Activated T-cell treated with anti-CD3 and anti-CD28 coated beads, Interleukin-2, amount 50 U/mL, for 72 hours (primary cell): ENCODE measurements around the gene NOXA1. TPM values are rescaled to one million over a fixed set of nuclear protein-coding genes. Genes with fewer than 3 reads are reported as not detected.

Experiments
- ATAC-seq, 2 donors: fragments of 150-1000 bp; cut with Tn5 transposase; replicated peaks in 1 of 2; 2 replicates each; pipeline ENCODE4 v1.10.0; 2021; ENCODE audit warnings: moderate library complexity in 2 of 2, mild to moderate bottlenecking in 1 of 2
- DNase-seq, 2 donors: peaks; one replicate each; pipeline ENCODE4 v3.0.0; 2021 to 2022; ENCODE audit warnings: mixed read lengths in 1 of 2
- H3K27ac Mint-ChIP-seq: one replicate; pipeline ENCODE4 v1.8.0; 2022; ENCODE audit warnings: mild to moderate bottlenecking, moderate library complexity, mixed read lengths
- H3K27me3 Mint-ChIP-seq: one replicate; pipeline ENCODE4 v1.8.0; 2022; ENCODE audit warnings: low read depth, mixed read lengths
- H3K36me3 Mint-ChIP-seq, 2 donors: one replicate each; pipeline ENCODE4 v1.8.0; 2022; ENCODE audit warnings: mixed read lengths in 2 of 2, mild to moderate bottlenecking in 1 of 2; ENCODE audit not compliant: insufficient read depth in 2 of 2
- H3K4me1 Mint-ChIP-seq: one replicate; pipeline ENCODE4 v1.8.0; 2022; ENCODE audit warnings: low read depth, mixed read lengths
- H3K4me3 Mint-ChIP-seq, 2 donors: one replicate each; pipeline ENCODE4 v1.8.0; 2022; ENCODE audit warnings: mild to moderate bottlenecking in 2 of 2, mixed read lengths in 2 of 2, moderate library complexity in 2 of 2
- H3K9me3 Mint-ChIP-seq, 2 donors: one replicate each; pipeline ENCODE4 v1.8.0; 2022; ENCODE audit warnings: mixed read lengths in 2 of 2
- total RNA-seq, 2 donors: library from RNA; stranded (reverse); gene quantifications; one replicate each; pipeline ENCODE4 v1.2.3, GENCODE V29; 2022

NOXA1 gene
- total RNA-seq, 2 donors from 2014 or later, result 1.4 to 1.8 TPM

- Mint-ChIP-seq H3K27me3 (no peaks in the 10 kb centered on the region), H3K4me1 (peaks cover 41% of the 10 kb centered on the region), H3K9me3 (no peaks in the 10 kb centered on the region), H3K27ac (no peak overlapping the region), H3K4me3 (peak overlapping the region in 1 of 2 donors; percentile 18), H3K36me3 (peaks cover 0 to 2% of the 10 kb centered on the region in 2 donors)
- ATAC-seq, result no peak
- no peak for DNase-seq
Measured at GRCh38 chr9:137456864-137457405, 33.7 kb downstream of the NOXA1 start.

- Mint-ChIP-seq H3K4me3 (peak overlapping the region; percentile 46 to 50), H3K27me3 (no peaks in the 10 kb centered on the region), H3K27ac (no peak overlapping the region), H3K9me3 (no peaks in the 10 kb centered on the region), H3K4me1 (peaks cover 35% of the 10 kb centered on the region), H3K36me3 (no peaks in the 10 kb centered on the region)
- DNase-seq (no peak), ATAC-seq (no peak)
Measured at GRCh38 chr9:137457406-137458193, 34.4 kb downstream of the NOXA1 start.

GRCh38 chr9:137458194-137459151, 35.3 kb downstream of the NOXA1 start:
- Mint-ChIP-seq H3K4me1 (peaks cover 35% of the 10 kb centered on the region), H3K9me3 (no peaks in the 10 kb centered on the region), H3K36me3 (no peaks in the 10 kb centered on the region), H3K27ac (no peak overlapping the region), H3K4me3 (peak overlapping the region in 1 of 2 donors; percentile 54), H3K27me3 (no peaks in the 10 kb centered on the region)
- ATAC-seq (peak; percentile 26 to 28), DNase-seq (peak in 1 of 2 donors; percentile 41)

GRCh38 chr9:137459152-137459600, 36.0 kb downstream of the NOXA1 start, which contains the start of gene NSMF:
TSS of gene NSMF (minus strand) at chr9:137459334. CDS start at chr9:137459102, 232 bp downstream.
- Mint-ChIP-seq H3K27me3 (no peaks in the 10 kb centered on the region), H3K27ac (no peak within 1 kb of the TSS), H3K9me3 (no peaks in the 10 kb centered on the region), H3K4me3 (peak within 1 kb of the TSS; percentile 69 to 70), H3K4me1 (peaks cover 35% of the 10 kb centered on the region), H3K36me3 (no peaks in the 10 kb centered on the region)
- peak; percentile 80 to 81 for ATAC-seq
- peak; percentile 96 to 99 for DNase-seq

GRCh38 chr9:137459601-137460362, 36.6 kb downstream of the NOXA1 start:
- DNase-seq, result no peak
- Mint-ChIP-seq H3K27ac (no peak overlapping the region), H3K9me3 (no peaks in the 10 kb centered on the region)

GRCh38 chr9:137460363-137461315, 37.4 kb downstream of the NOXA1 start:
- H3K36me3 Mint-ChIP-seq, result no peaks in the 10 kb centered on the region
- no peaks in the 10 kb centered on the region for H3K9me3 Mint-ChIP-seq
- no peaks in the 10 kb centered on the region for H3K27me3 Mint-ChIP-seq
- no peak for ATAC-seq
- peak overlapping the region; percentile 47 to 70 for H3K4me3 Mint-ChIP-seq
- peaks cover 28% of the 10 kb centered on the region for H3K4me1 Mint-ChIP-seq
- no peak for DNase-seq
- H3K27ac Mint-ChIP-seq, result no peak overlapping the region

More at GRCh38 chr9:137459601-137460362, 36.6 kb downstream of the NOXA1 start:
- no peak for ATAC-seq
- H3K4me3 Mint-ChIP-seq, result peak overlapping the region; percentile 69 to 70
- H3K27me3 Mint-ChIP-seq, result no peaks in the 10 kb centered on the region
- peaks cover 29% of the 10 kb centered on the region for H3K4me1 Mint-ChIP-seq
- H3K36me3 Mint-ChIP-seq, result no peaks in the 10 kb centered on the region

- H3K4me3 Mint-ChIP-seq, result peak overlapping the region; percentile 47 to 65
- no peak for DNase-seq
- no peaks in the 10 kb centered on the region for H3K27me3 Mint-ChIP-seq
- no peaks in the 10 kb centered on the region for H3K36me3 Mint-ChIP-seq
- H3K9me3 Mint-ChIP-seq, result no peaks in the 10 kb centered on the region
- H3K4me1 Mint-ChIP-seq, result peaks cover 22% of the 10 kb centered on the region
- no peak overlapping the region for H3K27ac Mint-ChIP-seq
- ATAC-seq, result no peak
Measured at GRCh38 chr9:137461316-137461662, 38.1 kb downstream of the NOXA1 start.

- Mint-ChIP-seq H3K27me3 (no peaks in the 10 kb centered on the region), H3K9me3 (no peaks in the 10 kb centered on the region), H3K4me1 (peaks cover 21% of the 10 kb centered on the region), H3K4me3 (peak overlapping the region; percentile 70 to 76), H3K27ac (no peak overlapping the region), H3K36me3 (no peaks in the 10 kb centered on the region)
- ATAC-seq (peak; percentile 79 to 80), DNase-seq (peak; percentile 88 to 91)
Measured at GRCh38 chr9:137461663-137462395, 38.6 kb downstream of the NOXA1 start.

- Mint-ChIP-seq H3K4me1 (peaks cover 14% of the 10 kb centered on the region), H3K27me3 (no peaks in the 10 kb centered on the region), H3K4me3 (peak overlapping the region; percentile 39 to 76), H3K27ac (no peak overlapping the region), H3K9me3 (no peaks in the 10 kb centered on the region), H3K36me3 (no peaks in the 10 kb centered on the region)
- ATAC-seq (no peak), DNase-seq (no peak)
Measured at GRCh38 chr9:137462396-137462985, 39.3 kb downstream of the NOXA1 start.

GRCh38 chr9:137462986-137463930, 40.1 kb downstream of the NOXA1 start:
- H3K4me3 Mint-ChIP-seq, result peak overlapping the region; percentile 39 to 48
- no peak overlapping the region for H3K27ac Mint-ChIP-seq
- no peaks in the 10 kb centered on the region for H3K27me3 Mint-ChIP-seq
- H3K4me1 Mint-ChIP-seq, result peaks cover 11% of the 10 kb centered on the region
- H3K36me3 Mint-ChIP-seq, result no peaks in the 10 kb centered on the region
- no peaks in the 10 kb centered on the region for H3K9me3 Mint-ChIP-seq
- ATAC-seq (no peak), DNase-seq (no peak)
